ENCODE results near the gene LENEP.
A peak's percentile ranks its signal among the peaks of the same experiment; 100 is the strongest.
"Not testable (repeated sequence)": the region's sequence is repeated elsewhere in the genome, so short reads cannot be mapped to it uniquely, and the experiment has no call there.

Gene LENEP

DNA sequence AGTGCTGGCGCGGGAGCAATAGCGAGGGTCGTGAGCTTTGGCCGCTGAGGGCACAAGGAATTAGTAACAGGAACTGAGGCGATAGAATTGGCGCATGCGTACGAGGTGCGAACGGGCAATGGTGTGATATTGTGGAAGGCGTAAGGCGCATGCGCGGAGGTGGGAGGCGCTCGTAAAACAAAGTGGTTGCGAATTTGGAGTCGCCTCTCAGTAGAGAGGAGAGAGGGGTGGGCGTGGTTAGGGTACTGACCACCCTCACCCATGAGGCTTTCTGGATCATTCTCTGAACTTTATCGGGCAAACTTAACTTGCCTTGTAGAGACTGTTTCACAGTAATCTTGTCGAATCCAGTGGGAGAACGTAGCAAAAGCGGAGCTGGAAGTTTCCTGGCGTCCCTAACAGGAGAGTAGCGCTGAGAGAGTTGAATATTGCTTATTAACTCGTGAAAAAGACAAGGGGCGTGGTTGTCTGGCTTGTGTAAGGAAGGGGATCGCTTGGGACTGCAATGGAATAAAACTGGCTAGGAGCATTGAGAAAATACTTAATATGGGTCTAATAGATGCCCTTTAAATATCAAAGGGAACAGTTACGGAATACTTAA is 18.5 kb upstream of the LENEP start:
- DNase-seq (ENCODE audit: low read depth, low spot score), result peak; percentile 94

DNA sequence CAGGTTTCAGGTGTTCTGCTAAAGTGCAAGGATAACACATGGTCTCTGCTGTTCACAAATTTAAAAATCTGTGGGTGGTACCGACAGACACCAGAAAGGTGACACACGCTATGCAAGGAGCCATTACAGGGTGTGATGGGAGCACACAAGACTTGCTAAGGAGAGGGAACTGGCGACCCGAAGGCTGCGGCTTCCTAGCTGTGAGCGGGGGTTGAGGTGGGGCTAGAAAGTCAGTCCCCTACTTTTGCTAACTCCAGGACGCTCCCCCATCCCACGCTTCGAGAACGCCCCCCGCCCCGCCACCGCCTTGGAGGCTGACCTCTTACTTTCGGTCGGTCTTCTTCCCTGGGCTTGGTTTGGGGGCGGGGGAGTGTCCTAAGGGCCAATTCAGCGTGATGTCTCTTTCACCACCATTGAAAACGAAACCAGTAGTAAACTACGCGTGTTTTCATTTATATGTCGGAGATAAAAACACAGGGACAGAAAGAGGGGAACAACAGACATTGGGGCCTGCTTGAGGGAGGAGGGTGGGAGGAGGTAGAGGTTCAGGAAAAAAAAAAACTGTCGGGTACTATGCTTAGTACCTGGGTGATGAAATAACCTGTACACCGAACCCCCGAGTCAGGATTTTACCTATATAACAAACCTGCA is 17.9 kb upstream of the LENEP start:
- DNase-seq (ENCODE audit: low read depth, low spot score), result no peak

DNA sequence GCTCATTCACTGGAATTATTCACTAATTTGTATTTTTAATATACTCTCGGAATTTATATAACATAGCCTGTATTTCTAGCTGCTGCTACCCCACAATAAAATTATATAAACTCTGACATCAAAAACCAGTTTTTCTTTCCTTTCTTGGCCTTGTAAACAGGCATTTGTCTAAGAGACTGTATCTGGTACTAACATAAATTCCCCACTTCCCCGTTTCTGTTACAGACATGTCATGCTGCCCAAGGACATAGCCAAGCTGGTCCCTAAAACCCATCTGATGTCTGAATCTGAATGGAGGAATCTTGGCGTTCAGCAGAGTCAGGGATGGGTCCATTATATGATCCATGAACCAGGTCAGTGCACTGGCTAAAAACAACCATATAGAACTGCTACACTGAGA is 15.6 kb upstream of the LENEP start:
- DNase-seq (ENCODE audit: low read depth, low spot score), result not testable (repeated sequence)

DNA sequence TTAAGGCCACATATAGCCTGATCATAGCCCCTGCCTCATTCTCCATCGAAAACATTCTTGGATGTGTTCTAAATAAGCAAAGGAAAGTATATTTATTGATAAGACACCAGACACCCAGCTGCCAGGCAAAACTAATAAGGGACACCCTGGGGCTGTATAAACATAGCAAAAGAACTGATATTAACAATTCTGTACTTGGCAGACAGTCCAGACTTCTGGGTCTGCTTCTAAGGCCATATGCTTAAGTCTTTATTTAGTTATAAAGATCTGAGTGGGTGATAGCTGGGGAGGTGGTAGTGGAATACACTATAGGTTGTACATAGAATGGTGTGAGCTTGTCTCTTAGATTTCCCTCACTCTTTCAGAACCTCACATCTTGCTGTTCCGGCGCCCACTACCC is 15.0 kb upstream of the LENEP start:
- no peak for DNase-seq (ENCODE audit: low read depth, low spot score)

DNA sequence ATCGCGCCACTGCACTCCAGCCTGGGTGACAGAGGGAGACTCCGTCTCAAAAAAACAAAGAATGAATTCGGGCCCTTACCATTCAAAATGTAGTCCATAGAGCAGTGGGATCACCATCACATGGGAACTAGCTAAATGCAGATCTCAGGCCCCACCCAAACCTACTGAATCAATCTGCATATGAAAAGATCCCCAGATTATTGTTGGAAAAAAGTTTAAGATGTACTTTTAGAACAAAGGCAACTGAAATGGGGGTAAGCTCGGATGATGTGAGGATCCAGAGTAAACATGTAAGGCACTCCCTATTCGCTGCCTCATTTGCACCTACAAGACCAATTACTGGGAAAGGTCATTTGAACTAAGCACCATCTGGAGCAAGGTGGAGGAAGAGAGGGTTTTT is 11.0 kb upstream of the LENEP start:
- DNase-seq (ENCODE audit: low read depth, low spot score), result no peak

DNA sequence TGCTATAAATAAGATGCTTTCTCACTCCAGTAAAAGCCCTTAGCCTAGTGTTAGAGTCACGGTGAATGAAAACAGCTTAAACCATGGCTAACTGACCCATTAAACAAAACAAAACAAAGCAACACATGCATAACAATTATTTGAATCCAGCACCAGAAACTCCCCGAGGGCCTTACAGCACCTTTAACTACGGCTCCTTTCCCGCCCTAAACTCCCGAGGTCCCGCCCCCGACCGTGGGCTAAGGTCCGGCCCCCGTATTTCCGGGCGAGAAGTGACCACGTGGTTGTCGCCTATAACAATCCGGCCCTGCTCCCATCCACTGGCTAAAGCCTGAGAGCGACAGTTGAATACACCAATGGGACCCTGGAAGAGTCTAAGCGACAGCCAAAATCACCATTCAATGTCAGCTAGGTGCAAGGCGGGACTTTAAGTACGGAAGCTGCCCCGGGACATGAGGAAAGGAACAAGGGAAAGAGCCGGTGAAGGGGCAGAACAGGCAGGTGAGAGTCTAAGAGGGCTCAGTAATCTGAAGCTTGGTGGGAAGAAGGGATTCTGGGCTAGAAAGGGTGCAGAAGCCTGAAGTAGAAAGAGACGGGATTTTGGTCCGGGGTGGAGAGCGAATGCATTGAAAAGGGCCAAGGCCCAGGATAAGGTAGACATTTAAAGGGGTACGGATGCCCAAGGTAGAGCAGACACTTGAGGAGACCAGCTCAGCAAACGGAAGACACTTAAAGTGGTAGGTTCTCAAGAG is 10.3 kb upstream of the LENEP start, which contains the start of gene FLAD1:
Gene FLAD1, plus strand, starts transcription at position 448 of the 752 bp plus-strand sequence. CDS start 351 bp downstream, outside the sequence.
- DNase-seq (ENCODE audit: low read depth, low spot score), result peak; percentile 93

DNA sequence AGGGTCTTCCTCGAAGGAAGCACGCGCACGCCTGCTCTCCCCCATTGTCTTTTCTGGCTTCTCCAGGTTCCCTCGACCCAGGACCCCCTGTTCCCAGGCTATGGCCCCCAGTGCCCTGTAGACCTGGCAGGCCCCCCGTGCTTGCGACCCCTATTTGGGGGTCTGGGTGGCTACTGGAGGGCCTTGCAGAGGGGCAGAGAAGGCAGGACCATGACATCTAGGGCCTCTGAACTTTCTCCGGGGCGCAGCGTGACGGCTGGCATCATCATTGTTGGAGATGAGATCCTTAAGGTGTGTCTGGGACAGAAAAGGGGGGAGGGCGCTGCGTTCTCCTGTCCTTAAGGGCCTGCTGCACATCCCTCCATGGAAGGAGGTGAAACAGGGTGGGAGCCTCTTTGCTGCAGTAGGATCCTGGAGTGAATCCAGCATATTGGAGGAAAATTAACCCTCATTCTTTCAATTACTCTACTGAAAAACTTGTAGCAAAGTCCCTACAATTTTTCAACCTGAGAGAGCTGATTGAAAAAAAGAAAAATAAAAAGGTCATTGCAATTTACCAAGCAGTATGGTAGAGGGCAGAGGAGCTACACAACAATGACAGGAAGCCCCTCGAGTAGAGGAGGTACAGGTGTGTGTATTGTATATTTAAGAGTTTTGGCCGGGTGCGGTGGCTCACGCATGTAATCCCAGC is 9.5 kb upstream of the LENEP start:
- no peak for DNase-seq (ENCODE audit: low read depth, low spot score)

DNA sequence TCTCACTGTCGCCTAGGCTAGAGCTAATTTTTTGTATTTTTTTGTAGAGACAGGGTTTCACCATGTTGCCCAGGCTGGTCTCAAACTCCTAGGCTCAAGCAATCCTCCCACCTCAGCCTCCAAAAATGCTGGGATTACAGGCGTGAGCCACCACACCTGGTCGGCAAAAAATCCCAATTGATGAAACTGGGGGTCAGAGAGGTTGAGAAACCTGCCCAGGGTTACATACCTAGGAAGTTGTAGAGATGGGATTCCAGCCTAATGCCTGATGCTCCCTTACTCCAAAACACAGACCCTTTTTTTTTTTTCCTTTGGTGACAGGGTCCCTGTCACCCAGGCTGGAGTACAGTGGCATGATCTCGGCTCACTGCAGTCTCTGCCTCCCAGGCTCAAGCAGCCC is 6.7 kb upstream of the LENEP start:
- not testable (repeated sequence) for DNase-seq (ENCODE audit: low read depth, low spot score)

DNA sequence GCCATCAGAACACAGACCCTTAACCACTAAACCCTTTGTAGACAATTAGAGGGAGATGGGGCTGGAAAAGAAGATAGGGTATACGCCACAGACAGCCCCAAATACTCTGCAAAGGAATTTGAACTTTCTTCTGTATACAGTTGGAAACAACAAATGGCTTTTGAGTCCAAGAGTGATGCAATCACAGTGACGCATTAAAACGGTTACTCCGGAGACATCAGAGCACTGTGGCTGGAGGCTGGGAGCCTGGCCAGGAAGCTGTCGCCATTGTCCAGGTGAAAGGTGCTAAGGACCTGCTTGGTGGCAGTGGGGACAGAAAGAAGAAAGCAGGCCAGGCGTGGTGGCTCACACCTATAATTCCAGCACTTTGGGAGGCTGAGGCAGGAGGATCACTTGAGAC is 6.1 kb upstream of the LENEP start:
- no peak for DNase-seq (ENCODE audit: low read depth, low spot score)

DNA sequence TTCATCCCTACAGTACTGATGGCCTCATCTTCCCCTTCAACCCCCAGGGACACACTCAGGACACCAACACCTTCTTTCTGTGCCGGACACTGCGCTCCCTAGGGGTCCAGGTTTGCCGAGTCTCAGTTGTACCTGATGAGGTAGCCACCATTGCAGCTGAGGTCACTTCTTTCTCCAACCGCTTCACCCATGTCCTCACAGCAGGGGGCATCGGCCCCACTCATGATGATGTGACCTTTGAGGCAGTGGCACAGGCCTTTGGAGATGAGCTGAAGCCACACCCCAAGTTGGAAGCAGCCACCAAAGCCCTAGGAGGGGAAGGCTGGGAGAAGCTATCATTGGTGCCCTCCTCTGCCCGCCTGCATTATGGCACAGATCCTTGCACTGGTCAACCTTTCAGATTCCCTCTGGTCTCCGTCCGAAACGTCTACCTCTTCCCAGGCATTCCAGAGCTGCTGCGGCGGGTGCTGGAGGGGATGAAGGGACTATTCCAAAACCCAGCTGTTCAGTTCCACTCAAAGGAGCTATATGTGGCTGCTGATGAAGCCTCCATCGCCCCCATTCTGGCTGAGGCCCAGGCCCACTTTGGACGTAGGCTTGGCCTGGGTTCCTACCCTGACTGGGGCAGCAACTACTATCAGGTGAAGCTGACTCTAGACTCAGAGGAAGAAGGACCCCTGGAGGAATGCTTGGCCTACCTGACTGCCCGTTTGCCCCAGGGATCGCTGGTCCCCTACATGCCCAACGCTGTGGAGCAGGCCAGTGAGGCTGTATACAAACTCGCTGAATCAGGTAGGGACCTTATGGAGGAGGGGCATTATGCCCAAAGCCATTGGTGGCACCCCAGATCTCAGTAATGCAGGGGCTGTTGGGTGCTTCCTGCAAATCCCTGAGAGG is 5.1 kb upstream of the LENEP start:
- no peak for DNase-seq (ENCODE audit: low read depth, low spot score)

DNA sequence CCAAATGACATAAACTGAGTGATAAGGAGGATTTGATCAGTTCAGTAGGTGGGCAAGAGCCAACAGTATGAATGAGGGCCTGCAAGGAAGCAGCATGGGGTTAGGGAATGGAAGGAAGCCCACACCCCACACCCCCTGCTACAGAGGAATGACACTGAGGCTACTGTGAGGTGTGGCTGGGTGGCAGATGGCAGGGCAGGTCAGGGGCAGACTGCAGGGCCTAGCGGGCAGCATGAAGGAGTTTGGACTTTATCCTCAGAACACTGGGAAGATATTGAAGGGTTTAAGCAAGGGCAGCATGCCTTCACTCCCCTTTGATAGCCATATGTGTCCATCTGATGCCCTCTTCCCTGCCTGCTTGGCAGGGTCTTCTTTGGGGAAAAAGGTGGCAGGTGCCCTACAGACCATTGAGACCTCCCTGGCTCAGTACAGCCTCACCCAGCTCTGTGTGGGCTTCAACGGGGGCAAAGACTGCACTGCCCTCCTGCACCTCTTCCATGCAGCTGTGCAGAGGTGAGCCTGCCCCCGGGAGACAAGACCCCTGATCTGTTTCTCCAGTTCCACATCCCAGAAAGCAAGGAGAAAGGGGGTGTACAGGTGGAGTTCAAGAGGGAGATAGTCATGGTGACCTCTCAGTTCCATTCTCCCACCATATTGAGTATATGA is 4.1 kb upstream of the LENEP start:
- DNase-seq (ENCODE audit: low read depth, low spot score), result no peak

DNA sequence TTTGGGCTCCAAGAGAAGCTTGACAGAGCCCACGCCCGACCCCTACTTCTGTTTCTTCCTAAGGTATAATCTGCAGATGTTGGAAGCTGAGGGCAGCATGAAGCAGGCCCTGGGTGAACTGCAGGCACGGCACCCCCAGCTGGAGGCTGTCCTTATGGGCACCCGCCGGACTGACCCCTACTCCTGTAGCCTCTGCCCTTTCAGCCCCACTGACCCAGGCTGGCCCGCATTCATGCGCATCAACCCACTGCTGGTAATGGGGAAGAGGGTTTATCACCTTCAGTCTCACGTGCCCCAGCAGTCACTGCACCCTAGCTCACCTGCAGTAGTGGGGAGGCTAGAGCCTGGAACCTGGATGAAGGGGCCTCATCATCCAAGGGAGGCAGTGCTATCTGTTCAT is 3.1 kb upstream of the LENEP start:
- DNase-seq (ENCODE audit: low read depth, low spot score), result no peak

DNA sequence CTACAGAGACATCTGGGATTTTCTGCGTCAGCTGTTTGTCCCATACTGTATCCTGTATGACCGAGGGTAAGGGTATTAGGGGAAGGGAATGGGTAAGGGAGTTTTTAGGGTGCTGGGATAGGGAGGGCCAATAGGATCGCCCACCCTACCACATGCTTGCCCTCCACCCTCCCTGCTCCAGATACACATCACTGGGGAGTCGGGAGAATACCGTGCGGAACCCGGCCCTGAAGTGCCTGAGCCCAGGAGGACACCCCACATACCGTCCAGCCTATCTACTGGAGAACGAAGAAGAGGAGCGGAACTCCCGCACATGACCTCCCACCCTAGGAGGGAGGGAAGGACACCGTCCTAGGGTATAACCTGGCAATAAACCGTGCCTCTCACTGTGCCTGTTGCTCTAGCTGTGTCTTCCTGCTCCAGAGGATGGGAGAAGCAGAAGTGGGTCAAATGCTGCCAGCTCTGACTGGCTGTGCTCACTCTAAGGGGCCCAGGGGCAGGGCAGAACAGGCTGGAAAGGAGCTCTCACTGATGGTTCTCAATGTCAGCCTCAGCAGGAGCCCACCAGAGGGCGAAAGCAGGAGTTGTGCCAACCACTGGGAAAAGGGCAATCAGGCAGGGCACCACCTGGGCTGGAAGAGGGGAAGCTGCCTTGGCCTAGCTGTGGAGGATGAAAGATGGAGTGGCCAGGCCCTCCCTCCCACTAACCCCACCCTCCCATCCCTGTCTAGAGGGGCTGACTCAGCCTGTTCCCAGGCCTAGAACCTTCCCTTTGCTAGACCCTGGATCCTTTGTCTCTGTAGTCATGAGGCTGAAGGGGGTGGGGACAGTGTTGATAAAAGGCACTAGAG is 440 bp upstream of the LENEP start:
- no peak for DNase-seq (ENCODE audit: low read depth, low spot score)

DNA sequence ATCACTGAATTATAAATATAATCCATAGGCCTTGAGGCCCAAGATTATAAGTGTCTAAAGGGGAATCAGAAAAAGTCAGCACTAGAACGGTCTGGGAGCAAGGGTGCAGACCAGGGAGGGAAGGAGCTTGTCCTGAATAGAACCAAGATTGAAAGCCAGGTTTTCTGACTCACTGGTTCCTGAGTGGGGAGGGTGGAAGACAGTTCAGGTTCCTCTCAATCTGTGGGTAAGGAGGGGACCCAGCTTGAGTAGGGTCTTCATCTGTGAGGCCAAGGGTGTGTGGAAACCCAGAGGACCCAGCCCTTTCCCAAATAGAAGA is 842 bp downstream of the LENEP start:
- no peak for DNase-seq (ENCODE audit: low read depth, low spot score)

DNA sequence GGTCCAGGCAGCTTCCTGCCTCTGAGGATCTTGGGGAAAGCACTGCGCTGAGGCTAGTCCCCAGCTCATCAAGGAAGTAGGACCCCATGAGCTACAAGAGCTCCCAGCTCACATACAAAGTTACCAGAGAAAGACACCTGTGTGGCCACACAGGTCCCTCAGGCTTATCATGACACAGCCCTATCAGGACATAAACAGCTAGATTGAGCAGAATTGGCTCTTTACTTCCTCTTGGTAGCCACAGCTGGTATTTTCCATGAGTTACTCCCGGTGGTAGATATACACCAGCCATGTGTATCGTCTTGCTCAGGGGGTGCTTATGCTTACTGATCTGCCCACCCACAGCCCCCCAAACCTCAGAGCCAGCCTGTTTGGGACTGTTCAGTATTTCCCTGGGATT is 1.2 kb downstream of the LENEP start:
- DNase-seq (ENCODE audit: low read depth, low spot score), result no peak

DNA sequence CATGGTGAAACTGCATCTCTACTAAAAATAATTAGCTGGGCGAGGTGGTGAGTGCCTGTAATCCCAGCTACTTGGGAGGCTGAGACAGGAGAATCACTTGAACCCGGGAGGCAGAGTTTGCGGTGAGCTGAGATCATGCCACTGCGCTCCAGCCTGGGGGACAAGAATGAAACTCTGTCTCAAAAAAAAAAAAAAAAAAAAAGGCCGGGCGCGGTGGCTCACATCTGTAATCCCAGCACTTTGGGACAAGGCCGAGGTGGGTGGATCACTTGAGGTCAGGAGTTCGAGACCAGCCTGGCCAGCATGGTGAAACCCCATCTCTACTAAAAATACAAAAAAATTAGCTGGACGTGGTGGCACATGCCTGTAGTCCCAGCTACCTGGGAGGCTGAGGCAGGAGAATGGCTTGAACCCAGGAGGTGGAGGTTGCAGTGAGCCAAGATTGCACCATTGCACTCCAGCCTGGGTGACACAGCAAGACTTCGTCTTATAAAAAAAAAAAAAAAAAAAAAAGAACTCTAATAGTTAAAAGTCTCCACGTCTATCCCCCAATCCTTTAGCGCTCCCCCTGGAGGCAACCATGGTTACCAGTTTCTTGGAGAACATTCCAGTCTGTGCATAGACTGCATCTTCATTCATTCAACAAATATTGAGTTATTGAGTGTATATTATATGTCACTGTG is 2.1 kb downstream of the LENEP start:
- DNase-seq (ENCODE audit: low read depth, low spot score), result not testable (repeated sequence)

DNA sequence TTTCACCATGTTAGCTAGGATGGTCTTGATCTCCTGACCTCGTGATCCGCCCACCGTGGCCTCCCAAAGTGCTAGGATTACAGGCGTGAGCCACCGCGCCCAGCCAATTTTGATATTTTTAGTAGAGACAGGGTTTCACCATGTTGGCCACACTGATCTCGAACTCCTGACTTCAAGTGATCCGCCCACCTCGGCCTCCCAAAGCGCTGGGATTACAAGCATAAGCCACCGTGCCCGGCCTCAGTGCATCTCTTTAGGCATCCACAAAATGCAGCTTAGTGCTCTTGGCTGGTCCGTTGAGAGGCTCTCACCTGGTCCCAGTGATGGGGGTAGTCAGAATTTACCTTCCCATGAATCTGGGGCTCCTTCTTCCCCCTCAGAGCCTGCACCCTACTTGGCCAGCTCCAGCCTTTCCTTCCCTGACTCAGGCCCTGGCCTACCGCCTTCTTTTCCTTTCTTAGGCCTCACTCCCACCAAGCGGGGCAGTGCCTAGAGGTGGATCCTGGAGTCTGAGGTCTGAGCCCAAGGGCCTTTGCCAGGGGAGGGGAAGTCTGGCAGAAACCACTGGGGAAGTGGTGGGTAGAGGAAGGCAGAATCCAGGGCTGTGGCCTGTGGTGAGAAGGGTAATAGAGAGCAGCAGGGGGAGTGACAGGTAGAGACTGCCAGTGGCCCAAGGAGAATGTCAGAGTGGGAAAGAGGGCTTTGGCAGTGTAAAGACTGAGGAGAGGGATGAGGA is 3.7 kb downstream of the LENEP start:
- no peak for DNase-seq (ENCODE audit: low read depth, low spot score)

DNA sequence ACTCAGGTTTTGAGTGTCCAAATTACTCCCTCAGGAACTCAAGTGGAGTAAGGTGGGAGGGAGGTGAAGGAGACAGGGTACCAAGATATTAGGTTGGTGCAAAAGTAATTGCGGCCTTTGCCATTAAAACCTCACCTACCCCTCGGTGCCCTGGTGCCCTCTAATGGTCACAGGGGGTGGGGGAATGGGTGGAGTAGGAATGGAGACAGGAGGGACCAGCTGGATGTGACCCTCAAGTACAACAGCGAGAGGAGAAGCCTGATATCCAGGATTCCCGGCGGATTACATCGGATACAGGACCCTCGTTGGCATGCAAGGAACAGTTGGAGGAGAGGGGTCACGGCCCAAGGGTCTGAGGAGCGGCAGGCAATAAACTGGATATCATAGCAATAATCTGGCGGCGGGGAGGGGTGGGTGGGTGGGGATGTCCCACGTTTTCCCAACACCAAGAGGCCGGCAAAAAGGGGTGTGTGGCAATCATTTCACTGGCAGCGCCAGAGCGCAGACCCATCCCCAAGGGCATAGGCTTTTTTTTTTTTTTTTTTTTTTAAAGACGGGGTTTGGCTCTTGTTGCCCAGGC is 4.9 kb downstream of the LENEP start:
- no peak for DNase-seq (ENCODE audit: low read depth, low spot score)
